Right atrium auricular region (tissue), 2 donors: ENCODE results near the gene SNX21. TPM values are rescaled to one million over a fixed set of nuclear protein-coding genes. Genes with fewer than 3 reads are reported as not detected.

Experiments
- DNase-seq: peaks from one replicate; pipeline ENCODE4 v3.0.0-alpha.2; 2019; ENCODE audit warnings: low spot score
- H3K27ac ChIP-seq, 2 donors: fragments of 200-600 bp; sonication (generic); 1 replicate in 1 of 2; 2 replicates in 1 of 2; pipeline ENCODE4 v1.5.1; 2016 to 2019
- H3K27me3 ChIP-seq, 2 donors: fragments of 200-600 bp; sonication (generic); one replicate each; pipeline versions ENCODE4 v1.5.1 to v1.6.0; 2017 to 2019
- H3K36me3 ChIP-seq: fragments of 200-600 bp; sonication (generic); one replicate; pipeline ENCODE4 v1.5.1; 2016
- H3K4me1 ChIP-seq, 2 donors: fragments of 200-600 bp; sonication (generic); one replicate each; pipeline versions ENCODE4 v1.5.1 to v1.6.0; 2017 to 2019
- H3K4me3 ChIP-seq, 2 donors: fragments of 200-600 bp; sonication (generic); 1 replicate in 1 of 2; 2 replicates in 1 of 2; pipeline ENCODE4 v1.5.1; 2017 to 2019; ENCODE audit warnings: mild to moderate bottlenecking in 1 of 2, moderate library complexity in 1 of 2
- H3K9me3 ChIP-seq, 2 donors: fragments of 200-600 bp; sonication (generic); one replicate each; pipeline ENCODE4 v1.5.1; 2019
- CTCF ChIP-seq, 2 donors: fragments of 200-600 bp; sonication (generic); IDR thresholded peaks; one replicate each; pipeline ENCODE4 v1.5.1; 2019; ENCODE audit warnings: antibody characterized with exemption in 2 of 2
- total RNA-seq, 2 donors: library from RNA; depleted of rRNA; stranded (reverse); fragments of >200 nt; gene quantifications; one replicate each; pipeline ENCODE4 v1.1.0, GENCODE V29; 2016

SNX21 gene
- total RNA-seq, 2 donors from 2014 or later: 43.5 to 54.7 TPM

- DNase-seq: no peak
- H3K9me3 ChIP-seq: no peaks in the 10 kb centered on the region
- no peak overlapping the region for H3K4me3 ChIP-seq
- H3K27ac ChIP-seq: no peak overlapping the region
- peaks cover 0 to 26% of the 10 kb centered on the region in 2 donors for H3K4me1 ChIP-seq
- no peak for TF ChIP-seq CTCF (IDR thresholded peaks at IDR 0.05)
- H3K36me3 ChIP-seq: peaks cover 16% of the 10 kb centered on the region
- H3K27me3 ChIP-seq: no peaks in the 10 kb centered on the region
These were observed 49.0 kb downstream of the SNX21 start for GRCh38 chr20:45882469-45883099.

GRCh38 chr20:45883100-45883469 lies 49.5 kb downstream of the SNX21 start:
- peaks cover 11% of the 10 kb centered on the region for H3K36me3 ChIP-seq

GRCh38 chr20:45886590-45887345 lies 53.2 kb downstream of the SNX21 start:
- no peaks in the 10 kb centered on the region for H3K9me3 ChIP-seq
- H3K4me3 ChIP-seq: no peak overlapping the region
- no peak overlapping the region for H3K27ac ChIP-seq
- no peak for DNase-seq
- no peak for TF ChIP-seq CTCF (IDR thresholded peaks at IDR 0.05)
- peaks cover 0 to 29% of the 10 kb centered on the region in 2 donors for H3K4me1 ChIP-seq
- peaks cover 9% of the 10 kb centered on the region for H3K36me3 ChIP-seq
- H3K27me3 ChIP-seq: no peaks in the 10 kb centered on the region

More at GRCh38 chr20:45883100-45883469, 49.5 kb downstream of the SNX21 start:
- no peak for DNase-seq
- H3K9me3 ChIP-seq: no peaks in the 10 kb centered on the region
- TF ChIP-seq CTCF (IDR thresholded peaks at IDR 0.05): no peak
- no peaks in the 10 kb centered on the region for H3K27me3 ChIP-seq
- no peak overlapping the region for H3K27ac ChIP-seq
- H3K4me1 ChIP-seq: peaks cover 0 to 26% of the 10 kb centered on the region in 2 donors
- H3K4me3 ChIP-seq: no peak overlapping the region

GRCh38 chr20:45887346-45887715 lies 53.7 kb downstream of the SNX21 start, which contains the start of gene SPATA25:
Gene SPATA25 (minus strand): TSS chr20:45887622. CDS start chr20:45887590, 32 bp downstream.
- Histone ChIP-seq H3K27ac (no peak within 1 kb of the TSS), H3K4me1 (peaks cover 0 to 31% of the 10 kb centered on the region in 2 donors), H3K36me3 (peaks cover 9% of the 10 kb centered on the region), H3K9me3 (no peaks in the 10 kb centered on the region), H3K4me3 (no peak within 1 kb of the TSS), H3K27me3 (no peaks in the 10 kb centered on the region)
- no peak for DNase-seq
- TF ChIP-seq CTCF (IDR thresholded peaks at IDR 0.05): no peak

- Histone ChIP-seq H3K4me3 (no peak overlapping the region), H3K9me3 (no peaks in the 10 kb centered on the region), H3K27me3 (no peaks in the 10 kb centered on the region), H3K4me1 (peaks cover 0 to 38% of the 10 kb centered on the region in 2 donors), H3K27ac (no peak overlapping the region), H3K36me3 (peaks cover 12% of the 10 kb centered on the region)
- no peak for TF ChIP-seq CTCF (IDR thresholded peaks at IDR 0.05)
- DNase-seq: no peak
These were observed 55.1 kb downstream of the SNX21 start for GRCh38 chr20:45888681-45889080.
